CD4-positive, alpha-beta T cell treated with Interleukin-4 for 4 hours (primary cell): ENCODE results near the gene EML4.
A peak's percentile ranks its signal among the peaks of the same experiment; 100 is the strongest.
"Not testable (repeated sequence)": the region's sequence is repeated elsewhere in the genome, so short reads cannot be mapped to it uniquely, and the experiment has no call there.

Experiments
- DNase-seq: peaks from one replicate; pipeline ENCODE4 v3.0.0-alpha.2; 2020

EML4 gene

DNA sequence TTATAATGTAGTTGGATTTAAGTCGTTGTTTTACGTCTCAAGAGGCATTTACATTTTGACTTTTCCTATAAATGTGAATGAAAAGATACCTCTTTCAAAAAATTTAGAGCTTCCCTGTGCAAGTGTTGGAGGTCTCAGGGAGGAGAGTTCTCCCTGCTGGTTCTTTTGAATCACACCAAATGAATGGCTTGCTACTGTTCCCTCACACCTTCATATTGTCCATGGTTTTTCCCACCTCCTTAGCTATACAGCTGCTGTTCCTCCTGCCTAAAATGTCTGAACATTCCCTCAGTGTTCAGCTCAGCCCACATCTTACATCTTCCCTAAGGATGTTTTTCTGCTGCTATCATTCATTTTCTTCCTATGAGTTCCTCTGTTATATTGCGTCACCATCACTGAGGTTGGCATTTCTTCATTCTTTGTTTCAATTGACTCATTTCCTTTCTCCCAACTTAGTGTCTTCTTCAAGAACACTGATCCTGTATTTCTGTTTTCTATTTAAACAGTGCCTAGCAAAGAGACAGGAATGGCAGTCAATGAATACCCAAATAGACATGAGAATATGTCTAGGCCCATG lies 145.8 kb downstream of the EML4 start:
- no peak for DNase-seq

DNA sequence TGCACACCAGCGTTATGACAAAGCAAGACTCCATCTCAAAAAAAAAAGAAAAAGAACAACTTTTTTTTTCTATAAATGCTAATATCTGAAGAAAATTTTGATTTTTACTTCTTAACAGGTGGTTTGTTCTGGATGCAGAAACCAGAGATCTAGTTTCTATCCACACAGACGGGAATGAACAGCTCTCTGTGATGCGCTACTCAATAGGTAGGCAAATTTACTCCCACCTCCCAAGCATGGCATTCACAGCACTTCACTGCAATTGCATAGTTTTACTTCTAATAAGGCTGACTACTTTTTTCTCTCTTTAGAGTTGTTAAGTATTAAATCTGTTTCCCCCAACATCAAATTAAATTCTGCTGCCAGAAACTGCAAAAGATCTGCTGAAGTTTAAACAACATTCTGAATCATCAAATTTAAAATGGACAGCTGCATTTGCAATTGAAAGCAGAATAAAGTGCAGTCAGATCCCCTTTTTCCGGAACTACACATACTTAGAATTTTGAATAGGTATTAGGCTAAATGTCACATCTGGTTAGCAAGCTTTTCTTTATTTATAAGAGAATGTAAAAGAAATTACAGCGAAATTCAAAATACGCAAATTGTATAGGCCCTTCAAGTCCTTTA lies 146.8 kb downstream of the EML4 start:
- no peak for DNase-seq

DNA sequence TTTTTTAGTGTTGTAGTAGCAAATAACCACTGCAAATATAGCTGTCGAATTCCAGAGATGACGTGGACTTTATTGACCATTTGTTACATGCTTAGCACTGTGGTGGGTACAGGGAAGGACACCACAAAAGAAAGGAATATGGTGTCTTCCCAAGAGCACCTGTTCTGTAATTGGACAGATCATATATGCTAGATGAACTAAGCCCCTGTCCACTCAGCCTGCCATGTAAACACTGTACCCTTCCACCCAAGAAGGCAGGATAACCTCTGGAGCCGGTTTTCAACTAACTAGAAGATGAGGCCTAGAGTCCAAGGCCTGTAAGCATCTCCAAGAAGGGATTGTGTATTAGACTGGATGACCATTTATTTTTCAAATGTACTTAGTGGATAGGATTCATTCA lies 147.8 kb downstream of the EML4 start:
- DNase-seq = no peak

DNA sequence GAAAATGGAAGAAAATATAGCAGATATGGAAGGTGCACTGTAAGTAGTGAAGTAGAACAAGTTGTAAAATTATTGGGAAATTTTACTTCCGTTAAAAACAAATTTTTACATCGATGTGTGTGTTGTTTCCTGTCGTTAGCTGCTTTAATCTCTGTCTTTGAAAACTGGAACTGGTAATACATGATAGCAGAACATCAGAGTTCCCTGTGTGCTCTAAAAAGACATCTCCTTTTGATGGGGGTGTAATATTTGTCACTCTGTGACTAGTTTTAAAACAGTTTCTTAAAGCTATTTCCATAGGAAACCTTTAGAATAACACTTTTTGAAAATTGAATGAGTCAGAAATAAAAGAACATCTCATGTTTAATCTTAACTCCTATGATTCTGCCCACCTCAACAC lies 148.3 kb downstream of the EML4 start:
- peak; percentile 43 for DNase-seq

DNA sequence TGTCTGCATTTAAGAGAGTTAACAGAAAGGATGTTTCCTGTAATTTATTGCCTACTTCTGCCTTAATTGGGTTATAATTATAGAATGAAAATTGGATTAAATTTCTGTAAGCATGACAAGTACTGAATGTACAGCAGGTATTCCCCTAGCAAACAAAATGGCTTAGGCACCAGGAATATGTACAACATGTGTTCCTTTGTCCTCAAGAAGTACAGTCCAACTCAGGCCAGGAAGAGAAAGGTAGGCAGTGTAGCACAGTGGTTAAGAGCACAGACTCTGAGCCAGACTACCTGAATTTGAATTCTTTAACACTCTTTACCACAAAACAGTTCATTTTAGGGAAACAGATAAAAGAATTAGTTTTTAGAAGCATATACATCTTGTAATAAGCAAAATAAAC lies 148.8 kb downstream of the EML4 start:
- no peak for DNase-seq

DNA sequence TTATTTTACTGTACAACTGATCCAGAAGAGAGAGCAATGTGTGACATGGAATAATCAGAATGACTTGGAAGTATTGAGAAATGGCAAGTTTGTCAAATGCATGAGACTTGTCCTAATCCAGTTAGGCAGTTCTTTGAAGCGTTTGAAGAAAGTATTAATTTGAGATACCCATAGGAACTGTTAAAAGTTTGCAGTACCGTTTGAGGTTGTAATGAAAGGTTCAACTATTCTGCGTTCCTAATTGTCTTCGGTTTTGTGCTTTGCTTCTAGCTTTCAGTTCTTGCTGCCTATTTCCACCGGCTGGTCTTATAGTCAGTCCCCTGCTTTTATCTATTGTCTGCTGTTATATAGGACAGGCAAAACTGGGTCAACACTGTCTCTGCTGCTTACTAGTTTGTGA lies 150.1 kb downstream of the EML4 start:
- no peak for DNase-seq

DNA sequence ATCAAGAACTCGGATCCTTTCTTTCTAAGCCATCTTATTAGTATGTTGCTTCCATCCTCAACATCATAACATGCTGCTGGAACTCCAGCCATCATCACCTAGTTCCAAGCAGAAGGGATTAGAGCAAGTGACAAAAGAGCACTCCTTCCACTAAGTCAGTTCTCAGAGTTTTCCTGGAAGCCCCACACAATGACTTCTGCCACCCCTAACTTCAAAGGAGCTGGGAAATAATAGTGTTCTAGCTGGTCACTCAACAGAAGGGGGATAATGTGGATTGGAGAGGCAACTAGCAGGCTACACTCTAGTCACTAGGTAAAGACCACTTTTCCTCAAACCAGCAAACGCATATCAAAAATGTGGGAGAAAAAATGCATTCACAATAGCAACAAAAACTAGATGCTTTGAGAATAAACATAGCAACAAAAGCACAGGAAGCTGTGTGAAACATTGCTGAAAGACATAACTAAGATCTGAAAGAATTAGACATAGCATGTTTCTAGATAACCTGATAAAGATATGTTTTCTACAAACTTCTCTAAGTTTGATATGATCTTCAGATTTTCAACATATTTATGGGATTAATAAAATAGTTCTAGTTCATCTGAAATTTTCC lies 152.4 kb downstream of the EML4 start:
- peak; percentile 33 for DNase-seq

DNA sequence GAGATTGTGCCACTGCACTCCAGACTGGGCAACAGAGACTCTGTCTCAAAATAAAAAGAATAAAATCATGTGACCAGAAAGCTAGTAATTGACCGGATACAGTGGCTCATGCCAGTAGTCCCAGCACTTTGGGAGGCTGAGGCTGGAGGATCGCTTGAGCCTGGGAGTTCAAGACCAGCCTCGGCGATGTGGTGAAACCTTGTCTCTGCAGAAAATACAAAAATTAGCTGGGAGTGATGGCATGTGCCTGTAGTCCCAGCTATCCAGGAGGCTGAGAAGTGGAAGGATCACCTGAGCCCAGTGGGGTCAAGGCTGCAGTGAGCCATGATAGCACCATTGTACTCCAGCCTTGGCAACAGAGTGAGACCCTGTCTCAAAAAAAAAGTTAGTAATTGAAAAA lies 155.1 kb downstream of the EML4 start:
- no peak for DNase-seq

DNA sequence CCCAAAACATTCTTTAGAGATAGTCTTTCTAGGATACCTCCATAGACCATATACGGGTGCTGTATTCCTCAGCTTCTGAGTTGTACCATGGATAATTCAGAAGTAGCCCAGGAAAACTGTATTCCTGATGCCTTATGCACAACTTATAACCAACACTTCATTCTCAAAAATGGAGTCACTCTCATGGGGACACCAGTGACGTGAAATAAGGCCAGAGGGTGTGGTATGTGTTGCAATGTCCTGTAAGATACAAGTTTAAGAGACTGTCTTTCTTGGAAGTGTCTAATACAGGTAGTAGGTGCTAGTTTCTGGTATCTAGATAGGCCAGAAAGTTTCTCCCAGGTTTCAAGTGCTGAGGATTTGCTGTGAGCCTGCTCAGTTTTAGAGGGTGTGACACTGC lies 155.8 kb downstream of the EML4 start:
- no peak for DNase-seq

DNA sequence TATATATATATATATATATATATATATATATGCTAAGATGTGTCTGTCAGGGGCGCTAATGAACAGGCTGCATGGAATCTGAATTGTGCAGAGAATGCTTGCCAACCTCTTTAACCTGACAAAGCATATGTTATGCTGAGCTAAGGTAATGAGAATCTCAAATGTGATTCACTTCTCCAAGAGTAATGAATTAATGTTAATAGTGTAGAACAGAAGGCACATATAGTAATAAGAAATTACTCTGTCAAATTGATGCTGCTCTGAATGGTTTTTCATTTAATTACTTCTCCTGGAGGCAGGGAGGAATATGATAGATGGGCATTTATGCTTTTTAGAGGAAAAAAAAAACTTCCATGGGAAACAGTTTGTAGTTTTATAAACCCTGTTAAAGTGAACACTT lies 156.5 kb downstream of the EML4 start:
- DNase-seq = no peak

DNA sequence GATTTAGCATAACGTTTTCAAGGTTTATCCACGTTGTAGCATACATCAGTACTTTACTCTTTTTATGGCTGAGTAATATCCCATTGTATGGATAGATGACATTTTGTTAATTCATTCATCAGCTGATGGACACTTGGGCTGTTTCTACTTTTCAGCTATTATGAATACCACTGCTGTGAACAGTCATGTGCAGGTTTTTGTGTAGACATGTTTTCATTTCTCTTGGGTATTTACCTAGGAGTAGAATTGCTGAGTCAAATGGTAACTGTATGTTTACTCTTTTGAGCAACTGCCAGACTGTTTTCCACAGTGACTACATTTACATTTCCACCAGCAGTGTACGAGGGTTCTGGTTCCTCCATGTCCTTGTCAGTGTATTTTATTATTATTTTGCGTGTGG lies 158.0 kb downstream of the EML4 start:
- DNase-seq = no peak

DNA sequence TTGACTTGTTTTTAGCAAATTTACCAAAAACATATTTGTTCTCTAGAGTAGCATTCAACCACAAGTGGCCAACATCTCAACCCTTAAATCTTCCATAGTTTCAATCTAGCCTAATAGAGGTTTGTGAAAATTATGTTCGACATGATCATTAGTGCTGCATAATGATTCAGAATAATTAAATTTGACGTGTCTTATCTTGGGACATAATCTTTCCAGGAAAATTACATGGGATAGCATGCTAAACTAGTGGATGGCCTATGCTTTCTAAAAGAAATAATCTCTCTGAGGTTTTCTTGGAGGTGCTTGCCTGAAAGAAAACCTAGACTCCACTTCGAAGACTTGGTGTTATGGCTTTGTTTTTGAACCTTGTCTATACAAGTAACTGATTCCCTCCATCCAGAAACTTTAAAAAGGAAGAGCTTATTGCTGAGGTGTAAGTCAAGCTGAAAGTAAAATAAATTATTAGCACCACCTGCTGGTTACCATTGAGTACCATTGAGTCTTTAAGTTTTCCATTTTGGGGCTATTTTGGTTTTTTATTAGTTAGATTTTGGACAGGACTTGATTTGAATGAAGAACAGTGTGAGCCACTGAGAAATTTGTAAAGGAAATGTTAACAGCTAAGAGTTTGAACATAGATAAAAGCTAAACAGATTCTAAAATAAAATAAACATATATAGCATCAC lies 159.1 kb downstream of the EML4 start:
- DNase-seq = peak; percentile 25

DNA sequence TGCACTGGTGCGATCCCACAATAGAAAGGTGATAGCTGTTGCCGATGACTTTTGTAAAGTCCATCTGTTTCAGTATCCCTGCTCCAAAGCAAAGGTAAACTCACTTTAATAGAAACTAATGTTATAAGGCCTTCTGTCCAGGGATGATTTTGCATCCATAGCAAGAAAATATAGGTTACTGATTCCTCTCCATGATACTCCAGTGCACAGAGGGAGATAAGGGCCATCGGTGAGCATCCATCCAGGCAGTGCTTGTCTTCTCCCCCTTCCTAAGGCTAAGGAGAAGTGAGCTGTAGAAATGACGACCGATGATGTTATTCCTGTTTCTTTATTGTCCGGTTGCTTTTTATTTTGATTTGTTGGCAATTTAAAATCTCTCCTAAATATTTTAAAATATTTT lies 159.8 kb downstream of the EML4 start:
- DNase-seq = no peak

DNA sequence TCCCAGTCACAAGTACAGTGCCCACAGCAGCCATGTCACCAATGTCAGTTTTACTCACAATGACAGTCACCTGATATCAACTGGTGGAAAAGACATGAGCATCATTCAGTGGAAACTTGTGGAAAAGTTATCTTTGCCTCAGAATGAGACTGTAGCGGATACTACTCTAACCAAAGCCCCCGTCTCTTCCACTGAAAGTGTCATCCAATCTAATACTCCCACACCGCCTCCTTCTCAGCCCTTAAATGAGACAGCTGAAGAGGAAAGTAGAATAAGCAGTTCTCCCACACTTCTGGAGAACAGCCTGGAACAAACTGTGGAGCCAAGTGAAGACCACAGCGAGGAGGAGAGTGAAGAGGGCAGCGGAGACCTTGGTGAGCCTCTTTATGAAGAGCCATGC lies 160.6 kb downstream of the EML4 start:
- no peak for DNase-seq

DNA sequence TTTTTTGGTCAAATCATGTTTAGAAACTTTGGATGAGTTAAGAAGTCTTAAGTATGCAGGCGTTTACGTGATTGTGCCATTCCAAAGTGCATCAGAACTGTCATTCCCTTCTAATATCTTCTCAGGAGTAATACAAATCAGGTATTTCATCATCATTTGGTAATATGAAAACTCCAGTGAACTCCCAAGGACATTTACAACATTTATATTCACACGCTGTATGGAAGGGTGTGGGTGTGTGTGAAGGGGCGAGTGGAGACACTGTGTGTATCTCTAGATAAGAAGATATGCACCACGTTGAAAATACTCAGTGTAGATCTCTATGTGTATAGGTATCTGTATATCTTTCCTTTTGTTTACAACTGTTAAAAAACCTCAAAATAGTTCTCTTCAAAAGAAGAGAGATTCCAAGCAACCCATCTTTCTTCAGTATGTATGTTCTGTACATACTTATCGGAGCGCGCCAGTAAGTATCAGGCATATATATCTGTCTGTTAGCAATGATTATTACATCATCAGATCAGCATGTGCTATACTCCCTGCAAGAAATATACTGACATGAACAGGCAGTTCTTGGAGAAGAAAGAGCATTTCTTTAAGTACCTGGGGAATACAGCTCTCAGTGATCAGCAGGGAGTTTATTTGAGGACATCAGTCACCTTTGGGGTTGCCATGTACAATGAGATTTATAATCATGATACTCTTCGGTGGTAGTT lies 162.6 kb downstream of the EML4 start:
- no peak for DNase-seq

DNA sequence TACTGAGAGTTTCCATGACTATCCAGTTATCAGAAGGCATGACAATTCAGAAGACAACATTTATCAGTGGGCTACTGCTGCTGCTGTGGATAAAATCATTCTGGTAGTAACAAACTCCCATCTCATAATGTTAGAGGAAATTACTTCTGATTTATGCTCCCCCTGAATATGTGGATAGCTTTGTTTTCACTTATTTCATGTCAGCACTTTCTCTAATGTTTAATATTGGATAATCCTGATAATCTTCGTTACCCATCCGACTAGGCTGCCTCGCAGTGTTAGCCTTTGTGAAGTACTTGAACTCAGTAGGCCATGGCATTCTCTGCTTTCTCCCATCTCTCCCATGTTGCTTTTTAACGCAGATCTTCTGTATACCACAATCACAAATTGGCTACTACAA lies 163.4 kb downstream of the EML4 start:
- DNase-seq = no peak

DNA sequence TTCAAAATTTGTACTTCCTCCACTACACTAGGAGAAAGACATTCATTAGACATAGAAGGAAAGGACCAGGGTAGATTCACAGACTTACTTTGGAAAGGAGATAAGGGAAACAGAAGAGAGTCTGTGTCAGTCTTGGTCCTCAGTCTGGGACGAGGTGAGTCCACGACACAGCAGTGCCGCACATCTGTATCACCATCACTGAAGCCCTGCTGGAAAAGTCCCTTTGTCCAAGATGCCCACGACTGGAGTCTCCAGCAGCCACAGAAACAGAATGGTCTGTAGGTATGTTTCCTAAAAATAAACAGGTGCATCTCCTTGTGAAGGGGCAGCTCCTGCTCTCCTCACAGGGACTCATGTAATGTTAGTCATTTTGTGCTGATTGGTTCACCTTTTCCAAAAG lies 164.4 kb downstream of the EML4 start:
- no peak for DNase-seq

DNA sequence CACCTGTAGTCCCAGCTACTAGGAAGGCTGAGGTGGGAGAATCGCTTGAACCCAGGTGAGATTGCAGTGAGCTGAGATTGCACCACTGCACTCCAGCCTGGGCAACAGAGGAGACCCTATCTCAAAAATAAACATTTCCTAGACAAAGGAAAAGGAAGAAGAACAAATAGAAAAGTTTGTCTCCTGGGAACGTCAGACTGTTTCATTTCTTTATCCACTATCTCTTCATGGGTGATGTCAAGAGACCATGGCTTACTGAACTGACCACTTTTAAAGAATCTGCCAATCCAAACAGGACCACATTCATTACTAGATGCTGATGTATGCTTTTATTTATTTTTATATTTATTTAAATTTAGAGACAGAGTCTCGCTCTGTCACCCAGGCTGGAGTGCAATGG lies 165.1 kb downstream of the EML4 start:
- no peak for DNase-seq

DNA sequence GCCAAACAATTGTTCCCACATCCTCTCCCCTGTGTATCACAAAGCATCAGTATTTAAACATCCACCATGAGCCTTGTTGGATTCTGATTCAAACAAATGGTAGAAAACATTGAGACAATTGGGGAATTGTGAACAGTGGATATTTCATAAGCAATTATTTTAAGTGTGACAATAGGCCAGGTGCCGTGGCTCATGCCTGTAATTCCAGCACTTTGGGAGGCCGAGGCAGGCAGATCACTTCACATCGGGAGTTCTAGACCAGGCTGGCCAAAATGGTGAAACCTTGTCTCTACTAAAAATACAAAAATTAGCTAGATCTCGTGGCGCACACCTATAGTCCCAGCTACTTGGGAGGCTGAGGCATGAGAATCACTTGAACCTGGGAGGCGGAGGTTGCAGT lies 165.7 kb downstream of the EML4 start:
- not testable (repeated sequence) for DNase-seq

DNA sequence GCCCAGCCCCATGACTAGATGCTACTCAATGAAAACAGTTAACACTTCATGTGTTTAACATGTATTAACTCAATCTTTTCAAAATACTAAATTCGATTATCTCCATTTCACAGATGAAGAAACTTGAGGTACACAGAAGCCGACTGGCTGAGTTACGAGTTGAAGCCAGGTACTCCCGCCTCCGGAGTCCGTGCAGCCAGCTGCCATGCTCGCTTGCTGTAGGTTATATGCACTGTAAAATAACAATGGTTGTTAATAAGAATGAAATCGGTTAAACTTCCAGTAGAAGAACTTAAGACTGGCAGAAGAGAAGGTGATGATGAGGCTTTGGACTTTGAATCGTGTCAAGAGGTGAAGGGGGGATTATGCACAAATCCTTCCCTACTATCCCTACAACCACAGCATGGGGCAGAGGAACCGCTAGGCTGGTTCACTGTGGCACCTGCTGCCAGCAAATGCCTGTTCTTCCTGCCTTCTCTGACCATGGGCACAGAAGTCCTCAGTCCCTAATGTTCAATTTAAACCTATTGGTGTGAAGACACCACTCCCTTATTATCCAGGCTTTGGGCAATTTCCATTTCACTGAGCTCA lies 166.5 kb downstream of the EML4 start:
- no peak for DNase-seq

DNA sequence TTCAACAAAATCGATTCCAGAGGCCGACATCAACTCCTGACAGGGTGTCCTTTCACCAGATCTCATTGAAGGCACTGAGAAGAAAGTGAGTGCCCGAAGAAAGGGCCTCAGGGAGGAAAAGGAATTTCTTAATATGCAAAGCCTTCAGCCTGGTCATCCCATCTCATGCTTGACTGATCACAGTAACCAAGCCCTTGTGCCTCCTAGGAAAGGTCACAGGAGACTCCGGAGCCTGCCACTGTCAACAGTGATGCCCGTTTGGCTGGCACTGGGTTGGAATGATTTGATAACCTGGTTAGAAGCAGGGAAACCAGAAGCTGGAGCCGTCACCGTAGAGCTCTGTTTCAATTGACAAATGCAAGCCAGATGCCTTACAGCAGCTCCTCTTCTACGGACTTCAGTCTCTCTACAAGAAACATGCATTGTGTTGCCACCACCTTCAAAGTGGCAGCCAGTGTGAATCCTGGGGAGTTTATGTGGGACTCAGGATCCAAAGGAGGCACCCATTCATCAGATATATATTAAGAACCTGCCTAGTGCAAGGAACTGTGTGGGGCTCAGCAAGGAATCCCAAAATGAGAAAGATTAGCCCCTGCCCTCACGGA lies 167.3 kb downstream of the EML4 start:
- DNase-seq = no peak

DNA sequence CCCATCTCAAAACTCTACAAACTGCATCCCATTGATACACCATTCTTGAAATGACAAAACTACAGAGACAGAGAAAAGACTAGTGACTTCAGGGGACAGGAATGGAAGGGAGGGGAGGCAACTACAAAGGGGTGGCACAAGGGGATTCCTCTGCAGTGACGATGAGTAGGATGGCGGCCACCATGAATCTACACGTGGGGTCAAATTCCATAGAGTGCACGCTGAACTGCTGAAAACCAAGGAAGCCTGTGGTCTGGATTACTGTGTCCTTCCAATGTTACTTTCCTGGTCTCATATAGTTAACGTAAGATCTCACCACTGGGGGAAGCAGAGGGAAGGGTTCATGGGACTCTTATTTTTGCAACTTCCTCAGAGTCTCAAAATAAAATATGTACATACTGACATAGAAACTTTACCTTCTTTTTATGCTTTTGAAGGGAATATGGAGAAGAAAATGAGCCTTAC lies 168.2 kb downstream of the EML4 start:
- DNase-seq = no peak
